Measurements from ENCODE around the gene TBC1D8B. TPM values are rescaled to one million over a fixed set of nuclear protein-coding genes. Genes with fewer than 3 reads are reported as not detected.

TBC1D8B gene
- total and polyA plus RNA-seq, 2 of the 8 experiments (the other 6 are each of a cell fraction or from before 2014, with no cell fraction given) = 0.91 to 8.4 TPM

GRCh38 chrX:106802063-106802387 is 448 bp upstream of the TBC1D8B start (continued):
- TF ChIP-seq SRF (IDR thresholded peaks at IDR 0.05; ENCODE audit: low read depth, low read length) (no peak), RAD21 (IDR thresholded peaks at IDR 0.05 in 1 of 2, conservative IDR thresholded peaks at IDR 0.05 in 1 of 2; ENCODE audit: low read depth in 2 of 2, low read length in 2 of 2) (no peak), ZNF274 (IDR thresholded peaks at IDR 0.05; ENCODE audit: borderline replicate concordance, extremely low read depth, low read length) (no peak), RBBP5 (IDR thresholded peaks at IDR 0.05; ENCODE audit: borderline replicate concordance, low read depth, low read length) (no peak), NANOG (IDR thresholded peaks at IDR 0.05; ENCODE audit: insufficient read depth, low read depth, low read length, poor library complexity, severe bottlenecking) (no peak)

All from H1 (cell line).